Measurements from ENCODE around the gene CNTN4.

The CNTN4 gene

GRCh38 chr3:3059645-3060044, 961.0 kb downstream of the CNTN4 start:
- DNase-seq (ENCODE audit: low spot score): no peak

DNA sequence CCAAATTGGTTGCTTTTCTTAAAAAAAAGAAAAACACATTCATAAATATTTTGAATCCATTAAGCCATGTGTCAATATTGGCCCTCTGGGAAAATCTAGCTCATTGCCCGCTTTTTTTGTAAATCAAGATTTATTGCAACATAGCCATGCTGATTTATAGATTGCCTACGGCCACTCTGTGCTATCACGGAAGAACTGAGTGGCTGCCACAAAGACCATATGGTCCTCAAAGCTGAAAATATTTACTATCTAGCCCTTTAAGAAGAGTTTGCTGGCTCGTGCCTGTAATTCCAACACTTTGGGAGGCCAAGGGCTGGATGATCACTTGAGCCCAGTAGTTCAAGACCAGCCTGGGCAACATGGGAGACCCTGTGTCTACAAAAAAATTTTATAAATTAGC, 965.6 kb downstream of the CNTN4 start:
- DNase-seq (ENCODE audit: low spot score): no peak

- DNase-seq (ENCODE audit: low spot score): no peak
Measured at GRCh38 chr3:3065876-3066275, 967.2 kb downstream of the CNTN4 start.

DNA sequence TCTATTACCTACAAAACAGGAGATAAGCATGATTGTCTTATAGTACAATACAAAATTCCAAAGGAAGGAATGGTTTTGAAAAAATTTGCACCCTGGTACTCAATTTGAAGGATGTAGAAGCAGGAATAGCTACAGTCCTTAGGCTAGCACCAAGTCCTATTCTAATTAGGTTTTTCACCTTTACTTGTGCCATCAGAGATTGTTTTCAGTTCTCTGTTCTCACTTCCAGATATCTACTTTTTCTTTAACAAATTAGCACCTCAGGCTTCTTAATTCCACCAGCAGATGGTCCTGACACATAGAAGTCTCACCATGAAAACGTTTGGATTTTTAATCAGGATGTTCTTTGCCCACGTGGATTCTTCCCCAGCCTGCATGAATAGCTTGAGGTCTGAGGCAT, 967.7 kb downstream of the CNTN4 start:
- no peak for DNase-seq (ENCODE audit: low spot score)

DNA sequence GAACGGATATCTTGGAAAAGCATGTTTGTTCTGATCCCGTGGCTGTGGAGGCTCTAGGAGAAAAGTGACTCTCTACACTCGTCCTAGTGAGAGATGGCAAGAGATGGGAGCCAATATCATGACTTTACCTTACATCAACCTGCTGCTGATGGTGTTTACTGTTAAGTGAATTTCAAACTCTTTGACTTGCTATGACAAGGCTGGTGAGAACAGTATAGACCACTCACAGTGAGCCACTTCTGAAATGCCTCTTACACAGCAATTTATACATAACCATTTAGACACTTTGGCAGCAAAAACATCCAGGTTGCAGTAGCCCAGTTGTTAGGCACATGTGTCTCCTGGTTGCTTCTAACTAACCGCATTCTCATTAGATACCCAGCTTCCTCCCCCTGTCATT, 968.2 kb downstream of the CNTN4 start:
- DNase-seq (ENCODE audit: low spot score): no peak

DNA sequence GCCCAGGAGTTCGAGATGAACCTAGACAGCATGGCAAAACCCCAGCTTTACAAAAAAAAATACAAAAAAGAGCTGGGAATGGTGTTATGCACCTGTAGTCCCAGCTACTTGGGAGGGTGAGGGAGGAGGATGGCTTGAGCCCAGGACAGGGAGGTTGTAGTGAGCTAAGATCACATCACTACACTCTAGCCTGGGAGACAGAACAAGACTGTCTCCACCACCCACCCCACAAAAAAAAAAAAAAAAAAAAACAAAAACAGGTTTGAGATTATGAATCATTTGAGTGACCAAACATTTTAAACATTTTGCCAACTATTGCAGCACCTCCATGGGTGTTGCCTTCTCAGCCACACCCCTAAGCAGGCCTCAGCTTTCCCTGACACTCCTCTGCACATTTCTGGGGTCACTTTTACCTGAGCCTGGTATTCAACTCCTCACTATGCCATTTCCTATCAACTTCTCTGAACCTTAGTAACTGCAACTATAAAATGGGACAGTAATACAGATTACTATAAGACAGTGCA, 969.8 kb downstream of the CNTN4 start:
- no peak for DNase-seq (ENCODE audit: low spot score)

DNA sequence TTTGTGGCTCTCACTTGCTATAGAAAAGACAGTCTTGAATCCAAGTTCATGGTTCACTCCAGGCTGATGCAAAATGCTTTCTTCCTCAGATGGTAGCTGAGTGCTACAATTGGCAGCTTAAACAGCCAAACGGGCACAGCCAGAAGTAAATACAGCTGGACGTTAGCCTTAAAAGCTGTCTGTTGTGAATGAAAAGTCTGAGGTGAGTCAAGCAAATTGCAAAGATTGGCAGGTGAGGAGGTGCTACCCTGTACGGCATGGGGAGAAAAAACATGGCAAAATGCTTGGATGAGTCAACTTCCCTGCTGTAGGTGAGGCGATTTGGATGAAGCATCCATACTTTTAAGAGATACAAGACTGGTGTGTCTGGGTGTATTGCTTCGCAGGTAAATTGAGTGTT, 971.1 kb downstream of the CNTN4 start:
- DNase-seq (ENCODE audit: low spot score): no peak

DNA sequence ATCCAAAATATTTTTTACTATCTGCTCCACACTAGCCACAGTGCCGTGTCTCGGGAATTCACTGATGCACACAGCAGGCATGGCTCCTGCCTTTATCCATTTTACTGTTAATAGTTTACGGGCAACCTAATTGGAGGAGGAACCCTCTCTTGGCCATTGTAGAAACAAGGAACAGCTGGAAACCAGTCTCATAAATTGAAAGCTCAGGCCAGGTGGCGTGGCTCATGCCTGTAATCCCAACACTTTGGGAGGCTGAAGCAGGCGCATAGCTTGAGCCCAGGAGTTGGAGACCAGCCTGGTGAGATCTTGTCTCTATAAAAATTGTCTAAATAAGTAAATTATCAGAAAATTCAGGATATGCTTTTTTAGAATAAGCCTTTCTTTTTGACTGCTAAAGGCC, 972.5 kb downstream of the CNTN4 start:
- DNase-seq (ENCODE audit: low spot score): no peak

DNA sequence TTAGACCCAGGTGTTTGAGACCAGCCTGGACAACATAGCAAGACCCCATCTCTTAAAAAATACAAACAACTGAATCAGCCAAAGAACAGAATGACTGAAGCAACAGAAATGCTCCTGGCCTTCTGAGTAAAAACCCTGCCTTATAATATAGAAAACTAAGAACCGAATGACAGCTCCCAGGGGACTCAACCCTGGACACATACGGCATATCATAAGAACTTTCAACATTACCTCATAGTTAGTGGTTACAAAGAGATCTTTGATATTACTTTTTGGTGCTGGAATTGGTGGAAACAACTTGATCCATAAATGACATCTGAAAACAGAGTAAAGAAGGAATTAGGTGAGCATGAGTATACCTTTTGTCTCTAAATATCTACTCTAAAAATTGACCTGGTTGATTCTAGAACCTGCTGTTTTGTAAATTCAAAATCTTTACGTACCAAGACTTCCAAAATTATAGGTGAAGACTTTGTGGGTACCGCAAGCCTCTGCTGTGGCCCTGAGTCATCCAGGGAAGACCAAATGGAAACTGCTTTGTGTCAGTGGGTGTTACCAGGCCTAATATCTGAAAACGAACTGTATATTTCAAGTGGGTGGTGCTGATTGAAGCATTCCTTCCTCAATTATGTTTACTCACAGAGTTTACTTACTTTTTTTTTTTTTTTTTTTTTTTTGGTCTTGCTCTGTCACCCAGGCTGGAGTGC, 976.0 kb downstream of the CNTN4 start:
- no peak for DNase-seq (ENCODE audit: low spot score)

- no peak for DNase-seq (ENCODE audit: low spot score)
Measured at GRCh38 chr3:3080309-3080708, 981.6 kb downstream of the CNTN4 start.

DNA sequence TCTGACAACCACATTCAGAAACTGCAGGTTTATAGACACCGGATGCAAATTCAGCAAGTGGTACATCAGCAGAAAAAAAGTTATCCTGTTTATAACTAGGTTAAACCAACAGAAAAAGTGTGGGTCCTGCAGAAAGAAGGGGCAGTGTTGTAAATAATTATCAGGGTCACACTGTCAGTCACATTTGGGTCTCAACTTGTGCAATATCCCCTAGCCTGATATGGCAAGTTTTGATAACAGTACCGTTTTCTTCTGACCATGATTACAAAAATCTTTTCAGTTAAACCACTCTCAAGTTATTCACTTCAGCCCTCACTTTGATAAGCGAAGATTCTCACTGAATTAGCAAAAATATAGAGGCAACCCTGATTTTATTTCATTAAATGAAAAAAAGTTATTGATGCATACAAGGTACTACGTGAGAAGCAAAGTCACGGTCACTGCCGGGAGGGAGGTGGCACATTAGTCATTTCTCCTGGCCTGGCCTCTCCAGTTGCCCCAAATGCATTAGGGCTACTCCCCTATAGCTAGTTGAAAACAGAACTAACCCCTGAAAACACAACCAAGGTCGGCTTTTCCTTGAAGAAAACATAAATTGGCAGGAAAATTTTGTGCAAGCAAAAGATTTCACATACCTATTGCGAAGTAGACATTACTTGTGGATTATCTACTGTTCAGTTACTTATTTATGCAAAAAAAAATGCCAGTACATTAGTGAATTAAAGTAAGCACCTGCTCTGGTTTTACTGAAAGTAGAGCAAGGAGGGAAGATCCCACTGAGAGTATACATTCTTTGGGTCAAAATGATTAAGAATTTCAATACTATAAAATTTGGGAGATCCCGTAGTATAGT, 982.9 kb downstream of the CNTN4 start:
- no peak for DNase-seq (ENCODE audit: low spot score)

DNA sequence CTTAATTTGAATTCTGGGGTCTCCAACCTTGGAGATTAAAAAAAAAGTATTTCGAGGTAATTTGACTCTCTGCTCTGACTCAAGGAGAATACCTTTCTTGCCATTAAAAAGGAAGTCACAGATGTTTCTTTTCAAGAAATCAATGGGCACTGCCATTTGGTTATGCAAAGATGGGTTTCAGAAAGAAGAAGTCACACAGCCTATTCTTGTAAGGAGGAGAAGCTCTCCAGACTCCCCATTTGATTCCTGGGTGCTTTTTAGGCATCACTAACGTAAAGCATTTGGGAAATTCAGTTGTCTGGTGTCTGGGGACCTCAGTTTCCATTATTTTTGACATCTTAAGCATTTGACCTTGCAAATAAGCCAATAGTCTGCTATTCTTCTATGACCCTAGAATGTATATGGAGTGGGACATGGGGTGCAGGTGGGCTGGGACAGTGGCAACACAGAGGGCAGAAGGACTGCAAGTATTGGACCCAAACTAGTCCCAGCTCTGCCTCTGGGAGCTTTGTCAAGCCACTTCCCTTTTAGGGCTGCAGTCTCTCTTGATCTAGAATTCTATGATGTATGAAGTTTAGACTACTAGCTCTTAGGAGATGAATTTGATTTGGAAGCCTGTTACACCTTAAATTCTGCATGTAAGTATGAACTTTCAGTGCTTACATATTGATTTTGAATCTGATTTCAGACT, 983.7 kb downstream of the CNTN4 start:
- DNase-seq (ENCODE audit: low spot score): peak; percentile 10

DNA sequence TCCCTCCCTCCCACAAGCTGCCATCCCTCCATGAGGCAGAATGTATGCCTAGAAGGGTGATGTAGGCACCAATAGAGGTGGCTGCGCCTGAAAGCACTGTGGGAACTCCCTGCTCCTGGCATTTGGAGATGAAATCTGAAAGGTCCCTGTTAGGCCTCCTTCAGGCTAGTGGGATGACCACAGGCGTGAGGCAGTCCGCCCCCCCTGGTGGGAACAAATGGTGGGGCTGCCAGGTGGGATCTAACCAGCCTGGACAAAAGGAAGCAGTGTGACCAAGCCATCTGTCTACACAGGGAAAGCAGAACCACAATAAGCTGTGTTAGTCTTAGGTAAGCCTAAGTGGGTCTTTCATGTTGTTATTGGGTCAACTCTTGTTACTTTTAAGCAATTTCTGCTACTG, 986.2 kb downstream of the CNTN4 start:
- DNase-seq (ENCODE audit: low spot score): no peak

DNA sequence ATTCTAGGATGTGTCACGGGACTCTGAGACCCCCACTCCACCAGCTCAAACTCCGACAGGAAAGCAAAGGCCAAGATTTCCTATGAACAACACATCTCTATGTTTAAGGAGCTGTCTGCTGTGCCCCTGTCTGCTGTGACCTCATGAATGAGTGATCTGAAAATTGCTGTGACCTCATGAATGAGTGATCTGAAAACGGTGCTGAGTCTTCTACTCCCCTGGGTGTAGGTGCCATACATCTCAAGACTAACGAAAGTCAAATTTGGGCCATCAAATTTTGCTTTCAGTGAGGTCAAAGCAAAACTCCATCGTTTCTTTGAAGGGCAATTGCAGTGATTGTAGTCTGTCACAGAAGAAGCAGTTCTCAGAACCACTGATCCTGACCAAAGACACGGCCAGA, 987.1 kb downstream of the CNTN4 start:
- DNase-seq (ENCODE audit: low spot score): no peak

GRCh38 chr3:3086239-3086638, 987.6 kb downstream of the CNTN4 start:
- no peak for DNase-seq (ENCODE audit: low spot score)

- no peak for DNase-seq (ENCODE audit: low spot score)
Measured at GRCh38 chr3:3087279-3087678, 988.6 kb downstream of the CNTN4 start.

DNA sequence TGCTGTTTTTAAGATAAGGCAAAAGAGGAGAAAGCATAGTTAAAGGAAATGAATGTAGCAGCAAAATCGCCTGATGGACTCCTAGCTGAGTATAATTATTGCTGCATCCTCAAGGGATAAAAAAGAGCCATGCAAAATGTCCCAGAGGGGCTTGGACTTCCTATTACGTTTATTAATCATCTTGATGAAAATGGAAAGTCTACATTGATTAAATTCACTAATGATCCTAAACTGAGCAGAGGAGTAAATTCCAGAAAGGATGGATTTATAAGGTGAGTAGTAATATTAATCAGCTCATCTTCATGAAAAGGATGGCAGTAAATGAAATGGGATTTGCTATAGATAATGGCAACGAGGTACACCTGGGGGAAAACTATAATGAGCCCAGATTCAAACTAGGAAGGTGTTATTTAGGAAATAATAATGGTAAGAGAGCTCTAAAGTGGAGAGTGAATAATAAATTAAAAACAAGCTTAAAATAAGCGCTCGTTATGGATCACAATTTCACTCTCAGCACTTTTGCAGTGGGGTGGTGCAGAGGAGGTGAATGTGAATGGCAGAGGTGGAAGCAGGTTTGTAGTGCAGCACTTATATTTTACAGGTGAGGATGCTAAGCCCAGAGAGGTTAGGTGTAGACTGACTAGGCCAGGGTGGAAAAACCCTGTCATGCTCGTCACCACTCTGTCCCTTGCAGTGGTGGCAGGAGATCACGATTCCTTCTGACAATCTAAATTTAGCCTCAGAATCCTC, 989.2 kb downstream of the CNTN4 start:
- DNase-seq (ENCODE audit: low spot score): no peak

DNA sequence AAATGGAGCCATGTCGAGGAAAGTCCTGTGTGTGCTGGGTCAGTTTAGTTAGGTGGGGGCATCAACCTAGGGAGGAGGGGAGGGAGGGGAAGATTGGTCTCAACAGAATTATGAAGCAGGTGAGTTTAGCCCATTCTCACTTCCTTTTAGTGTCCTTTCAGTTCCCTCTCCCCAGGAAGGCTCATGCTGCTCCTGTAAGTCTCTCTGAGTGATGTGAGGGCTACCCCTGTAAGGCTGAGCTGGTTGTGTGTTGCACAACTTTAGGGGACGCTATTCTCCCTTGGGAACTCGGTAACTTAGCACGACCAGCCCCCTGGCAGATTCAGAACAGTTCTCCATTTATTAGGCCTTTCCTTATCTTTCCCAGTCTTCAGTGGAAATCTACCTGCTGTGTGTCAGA, 990.4 kb downstream of the CNTN4 start:
- peak; percentile 43 for DNase-seq (ENCODE audit: low spot score)

DNA sequence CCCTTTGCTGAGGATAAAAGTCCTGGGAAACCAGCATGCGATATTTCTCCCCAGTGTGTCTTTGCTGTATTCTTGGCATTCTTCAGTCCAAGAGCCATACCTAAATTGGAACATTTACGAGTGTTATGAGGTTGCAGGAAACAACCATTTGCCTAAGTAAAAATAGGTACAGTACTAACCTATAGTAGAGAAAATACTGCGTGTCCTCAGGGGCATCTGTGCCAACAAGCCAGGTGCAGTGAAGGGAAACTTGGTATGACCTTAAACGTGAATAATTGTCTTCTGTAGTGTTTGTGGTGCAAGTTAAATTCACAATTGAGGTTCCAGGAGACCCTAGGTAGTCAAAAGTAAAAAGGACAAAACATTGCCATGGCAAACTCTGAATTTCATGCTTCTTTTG, 999.3 kb downstream of the CNTN4 start:
- DNase-seq (ENCODE audit: low spot score): peak; percentile 7

DNA sequence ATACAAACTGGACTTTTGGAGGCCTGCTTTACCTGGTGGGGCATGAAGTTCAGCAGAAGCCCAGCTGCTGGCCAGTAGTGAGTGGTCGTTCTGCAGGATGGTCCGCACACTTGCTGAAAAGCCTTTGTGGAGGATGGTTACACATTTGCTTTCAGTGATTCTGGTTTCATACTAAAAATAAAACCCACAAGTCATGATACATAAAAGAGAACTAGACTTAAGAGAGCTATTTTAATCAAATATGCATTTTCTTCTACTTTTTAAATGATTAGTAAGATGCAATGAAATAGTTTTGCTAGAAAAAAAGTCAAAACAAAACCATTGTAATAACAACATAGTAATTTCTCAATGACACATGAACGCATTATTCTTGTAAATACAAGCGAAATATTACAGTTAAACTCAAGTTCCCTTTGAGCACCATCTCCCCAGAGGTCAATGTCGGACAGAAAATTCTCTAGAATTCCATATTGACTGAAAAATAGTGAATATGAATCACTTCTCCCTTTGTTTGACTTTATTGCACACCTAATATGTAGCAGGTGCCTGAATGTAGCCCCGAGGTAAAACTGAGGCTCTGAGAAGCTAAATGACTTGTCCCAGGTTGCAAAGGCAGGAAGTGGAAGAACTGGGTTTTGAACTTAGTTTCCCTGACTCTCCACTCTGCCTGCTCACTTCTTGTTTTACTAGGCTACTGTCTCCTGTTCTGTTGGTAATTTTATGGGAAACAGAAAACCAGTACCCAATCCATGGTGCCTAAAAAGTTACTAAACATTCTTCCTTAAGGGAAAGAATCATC, 1003.2 kb downstream of the CNTN4 start:
- no peak for DNase-seq (ENCODE audit: low spot score)

DNA sequence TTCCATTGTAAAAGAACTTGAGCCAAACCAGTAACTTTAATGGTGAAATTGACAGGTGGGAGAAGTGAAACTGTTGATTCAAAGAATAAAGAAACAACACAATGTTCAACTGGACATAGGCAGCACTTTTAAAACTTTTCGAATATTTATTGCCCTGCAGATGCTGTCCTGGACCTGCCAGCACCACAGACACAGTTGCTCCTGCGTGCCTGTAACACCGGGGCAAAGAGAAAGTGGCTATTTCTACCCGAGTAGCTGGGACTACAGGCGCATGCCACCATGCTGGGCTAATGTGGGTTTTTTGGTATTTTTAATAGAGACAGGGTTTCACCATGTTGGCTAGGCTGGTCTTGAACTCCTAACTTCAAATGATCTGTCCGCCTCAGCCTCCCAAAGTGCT, 1004.1 kb downstream of the CNTN4 start:
- no peak for DNase-seq (ENCODE audit: low spot score)
